ENCODE data around the gene CIAO1. TPM values are rescaled to one million over a fixed set of nuclear protein-coding genes. Genes with fewer than 3 reads are reported as not detected.

The CIAO1 gene
- 53.9 and 76.0 TPM in 2 replicates for total RNA-seq

GRCh38 chr2:96265840-96266679, at the start of gene CIAO1, which contains the start of gene TMEM127:
Gene CIAO1 (plus strand): TSS chr2:96266225. CDS start chr2:96266351, 126 bp downstream.
Gene TMEM127 (minus strand): TSS chr2:96265997. CDS start chr2:96265381, 616 bp downstream.

GRCh38 chr2:96305091-96305978, 39.3 kb downstream of the CIAO1 start, which contains the start of gene SNRNP200:
Gene SNRNP200 (minus strand): TSS chr2:96305546. CDS start chr2:96305437, 109 bp downstream.

Other genes starting within 250 kb of the CIAO1 start
- gene GPAT2, start 231.3 kb upstream of the CIAO1 start, total RNA-seq = 2.3 and 3.2 TPM in 2 replicates
- 4.4 and 4.8 TPM in 2 replicates for gene ADRA2B, start 149.7 kb upstream of the CIAO1 start, total RNA-seq
- not detected in 2 replicates for gene ASTL, start 127.7 kb upstream of the CIAO1 start, total RNA-seq
- gene DUSP2, start 120.8 kb upstream of the CIAO1 start, total RNA-seq = 3.4 and 3.7 TPM in 2 replicates
- 58.6 and 60.6 TPM in 2 replicates for gene STARD7, start 57.4 kb upstream of the CIAO1 start, total RNA-seq
- 29.6 and 33.6 TPM in 2 replicates for gene TMEM127, start 228 bp upstream of the CIAO1 start, total RNA-seq
- 52.8 and 55.0 TPM in 2 replicates for gene SNRNP200, start 39.3 kb downstream of the CIAO1 start, total RNA-seq
- gene ITPRIPL1, start 59.1 kb downstream of the CIAO1 start, total RNA-seq = 0.20 and 0.31 TPM in 2 replicates
- gene NCAPH, start 69.5 kb downstream of the CIAO1 start, total RNA-seq = 0.34 and 0.44 TPM in 2 replicates
- gene NEURL3, start 239.1 kb downstream of the CIAO1 start, total RNA-seq = not detected in 2 replicates